CD4-positive, alpha-beta T cell treated with Interleukin-17A for 1 hour (primary cell): Measurements from ENCODE around the gene CHCHD3.
A peak's percentile ranks its signal among the peaks of the same experiment; 100 is the strongest.

Experiments used
- DNase-seq: peaks from one replicate; pipeline ENCODE4 v3.0.0-alpha.2; 2020

The CHCHD3 gene

GRCh38 chr7:133081599-133082389 is at the start of gene CHCHD3:
TSS of gene CHCHD3 (minus strand) at chr7:133082090. CDS start at chr7:133081937, 153 bp downstream.
- DNase-seq = peak; percentile 97

DNA sequence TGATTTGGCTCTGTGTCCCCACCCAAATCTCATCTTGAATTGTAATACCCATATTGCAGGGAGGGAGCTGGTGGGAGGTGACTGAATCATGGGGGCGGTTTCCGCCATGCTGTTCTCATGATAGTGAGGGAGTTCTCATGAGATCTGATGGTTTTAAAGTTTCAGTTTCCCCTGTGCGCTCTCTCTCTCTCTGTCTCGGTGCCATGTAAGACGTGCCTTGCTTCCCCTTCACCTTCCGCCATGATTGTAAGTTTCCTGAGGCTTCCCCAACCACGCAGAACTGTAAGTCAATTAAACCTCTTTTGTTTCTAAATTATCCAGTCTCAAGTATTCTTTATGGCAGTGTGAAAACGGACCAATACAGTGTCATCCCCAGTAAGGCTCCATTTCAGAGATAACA is 48.3 kb upstream of the CHCHD3 start:
- no peak for DNase-seq

DNA sequence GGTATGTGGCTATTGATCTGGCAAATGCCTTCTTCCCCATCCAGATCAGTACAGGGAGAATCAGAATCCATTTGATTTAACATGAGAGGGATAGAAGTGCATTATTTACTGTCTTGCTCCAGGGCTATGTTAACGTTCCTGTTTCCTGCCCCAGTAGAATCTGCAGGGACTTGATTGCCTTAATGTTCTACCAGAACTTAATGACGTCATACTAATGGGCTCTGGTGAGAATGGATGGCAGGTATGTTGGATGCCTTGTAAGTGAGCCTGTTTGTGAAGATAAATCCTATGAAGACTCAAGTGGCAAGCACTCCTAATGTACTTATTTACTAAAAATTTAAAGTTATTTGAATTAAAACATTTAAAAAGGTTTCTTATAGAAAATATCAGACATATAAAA is 44.5 kb upstream of the CHCHD3 start:
- no peak for DNase-seq

DNA sequence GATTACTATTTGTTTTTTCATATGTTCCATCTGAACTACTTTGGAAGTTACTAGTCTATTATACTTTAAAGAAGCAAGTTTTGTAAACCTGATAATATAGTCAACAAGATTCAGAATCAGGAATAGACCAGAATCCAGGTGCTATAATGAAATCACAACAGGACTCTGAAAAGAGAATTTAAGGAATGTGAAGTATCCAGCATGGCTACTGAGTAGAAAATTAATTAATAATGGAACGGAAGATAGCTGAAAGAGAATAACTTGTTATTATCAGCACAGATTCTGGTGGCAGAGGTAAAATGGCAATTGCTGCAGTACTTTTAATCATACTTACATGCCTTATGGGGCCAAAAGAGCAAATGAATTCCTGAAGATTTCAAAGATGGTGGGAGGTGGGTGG is 43.1 kb upstream of the CHCHD3 start:
- DNase-seq = no peak

DNA sequence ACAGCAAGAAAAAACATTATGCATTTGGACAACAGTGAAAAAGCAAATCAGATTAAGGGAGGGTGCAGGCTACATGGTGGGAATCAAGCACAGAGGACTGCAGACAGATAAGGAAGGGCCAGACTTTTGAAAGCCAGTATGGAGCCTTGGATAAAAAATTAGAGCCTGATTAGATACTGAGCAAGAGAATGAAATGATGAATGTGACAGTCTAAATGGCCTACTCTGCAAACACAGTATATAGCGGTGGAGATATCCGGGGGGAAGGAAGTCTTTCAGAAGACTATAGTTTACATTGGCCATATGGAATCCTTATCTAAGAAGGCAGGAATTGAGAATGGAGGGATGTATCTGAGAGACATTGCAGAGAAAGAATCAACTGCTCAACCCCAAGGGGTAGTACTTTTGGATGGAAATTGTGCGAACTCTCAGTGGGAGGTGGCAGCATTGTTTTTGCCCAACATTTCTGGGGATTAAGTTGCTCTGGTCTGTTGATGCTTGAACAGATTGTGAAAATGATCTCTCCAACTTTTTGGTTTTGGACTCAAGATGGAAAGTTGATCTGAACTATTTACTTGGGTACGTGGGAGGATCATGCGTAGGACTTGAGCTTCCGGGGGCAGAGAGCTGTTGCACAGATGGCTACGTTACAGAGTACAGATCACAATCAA is 39.4 kb upstream of the CHCHD3 start:
- no peak for DNase-seq

DNA sequence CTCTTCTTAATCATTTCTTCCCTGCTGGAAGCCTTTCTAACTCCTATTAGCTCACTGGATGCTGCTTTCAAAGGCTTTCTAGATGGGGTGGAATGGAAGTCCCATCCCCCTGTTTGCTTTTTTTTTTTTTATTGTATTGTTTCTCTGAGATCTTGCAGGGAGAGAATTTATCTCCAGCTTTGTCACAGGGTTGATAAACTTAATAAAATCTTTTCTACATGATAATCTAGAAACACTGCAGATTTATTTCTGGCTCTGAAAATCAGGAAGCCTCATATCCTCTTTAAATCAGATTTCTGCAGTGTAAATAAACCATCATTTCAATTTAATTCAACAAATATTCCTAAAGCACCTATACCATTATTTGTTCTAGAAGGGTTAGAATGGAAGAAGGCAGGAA is 37.2 kb upstream of the CHCHD3 start:
- no peak for DNase-seq

DNA sequence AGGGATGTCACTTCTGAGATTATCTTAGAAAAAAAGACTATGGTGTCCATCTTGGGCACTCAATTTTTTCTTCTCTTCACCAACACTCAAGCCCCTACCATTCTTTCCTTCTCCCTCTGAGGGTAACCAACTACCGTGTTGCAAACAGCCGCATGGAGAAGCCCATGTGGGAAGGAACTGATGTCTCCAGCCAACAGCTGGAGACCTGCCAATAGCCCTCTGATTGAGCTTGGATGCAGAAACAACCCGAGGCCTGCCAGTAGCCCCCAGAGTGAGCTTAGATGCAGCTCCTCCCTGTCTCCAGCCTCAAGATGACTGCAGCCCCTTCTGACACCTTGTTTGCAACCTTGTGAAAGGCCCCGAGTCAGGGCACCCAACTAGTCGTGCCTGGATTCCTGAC is 36.4 kb upstream of the CHCHD3 start:
- no peak for DNase-seq

- DNase-seq = no peak
Observed at GRCh38 chr7:133117452-133117851, 35.6 kb upstream of the CHCHD3 start.

DNA sequence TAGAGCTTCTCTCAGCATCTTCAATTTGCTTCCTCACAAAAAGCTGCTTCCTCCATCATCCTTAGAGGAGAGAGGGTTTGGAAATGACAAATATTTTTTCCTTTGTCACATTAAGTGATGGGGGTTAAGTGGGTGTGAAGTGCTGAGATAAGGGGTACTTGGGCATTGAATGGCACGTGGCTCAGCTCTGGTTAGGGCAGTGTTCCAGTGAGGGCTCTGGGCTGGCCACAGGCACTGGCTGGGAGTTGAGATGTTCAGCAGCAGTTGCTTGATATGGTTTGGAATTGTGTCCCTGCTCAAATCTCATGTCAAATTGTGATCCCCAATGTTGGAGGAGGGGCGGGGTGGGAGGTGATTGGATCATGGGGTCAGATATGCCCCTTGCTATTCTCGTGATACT is 33.7 kb upstream of the CHCHD3 start:
- no peak for DNase-seq

DNA sequence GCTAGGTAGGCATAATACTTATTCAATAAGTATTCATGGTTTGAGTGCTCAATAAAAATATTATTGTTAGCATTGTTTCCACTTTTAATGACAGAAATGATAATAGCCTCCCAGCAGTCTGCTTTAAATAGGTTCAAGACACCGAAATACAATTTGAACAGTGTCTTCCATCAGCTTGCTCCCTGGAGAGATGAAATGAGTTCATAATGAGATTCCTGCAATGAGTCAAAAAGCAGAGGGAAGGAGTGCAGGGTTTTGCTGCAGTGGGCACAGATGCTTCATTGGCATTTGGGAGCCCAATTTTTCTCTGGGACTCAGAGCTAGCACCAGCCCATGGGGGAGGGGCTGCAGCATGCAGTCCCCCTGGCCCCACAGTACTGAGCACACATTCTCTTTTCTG is 32.6 kb upstream of the CHCHD3 start:
- DNase-seq = no peak

DNA sequence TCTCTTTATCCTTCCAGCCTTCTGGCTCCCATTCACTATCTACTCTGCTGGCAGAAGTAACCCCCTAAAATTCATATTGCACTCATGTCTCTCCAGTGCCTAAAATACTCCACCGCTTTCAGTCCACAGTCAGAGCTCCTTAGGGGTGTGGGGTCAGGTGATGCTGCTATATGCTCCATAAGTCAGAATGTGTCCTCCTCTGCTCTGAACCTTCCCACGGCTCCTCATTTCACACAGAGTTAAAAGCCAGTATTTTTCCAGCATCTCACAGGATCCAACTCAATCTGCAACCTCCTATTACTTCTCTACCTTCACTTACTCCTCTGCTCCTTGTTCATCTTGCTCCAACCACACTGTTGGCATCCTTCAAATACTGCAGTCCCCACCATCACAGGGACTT is 31.1 kb upstream of the CHCHD3 start:
- DNase-seq = no peak

- no peak for DNase-seq
Observed at GRCh38 chr7:133112335-133112734, 30.4 kb upstream of the CHCHD3 start.

DNA sequence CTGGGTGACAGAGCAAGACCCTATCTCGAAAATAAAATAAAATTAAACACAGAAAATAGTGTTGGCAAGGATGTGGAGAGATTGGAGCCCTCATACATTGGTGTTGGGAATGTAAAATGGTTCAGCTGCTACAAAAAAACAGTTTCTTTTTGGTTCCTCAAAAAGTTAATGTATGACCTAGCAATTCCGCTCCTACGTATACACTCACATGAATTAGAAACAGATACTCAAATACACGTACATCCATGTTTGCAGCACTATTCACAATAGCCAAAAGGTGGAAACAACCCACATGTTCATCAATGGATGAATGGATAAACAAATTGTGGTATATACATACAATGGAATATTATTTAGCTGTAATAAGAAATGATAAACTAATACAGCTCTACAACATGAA is 28.4 kb upstream of the CHCHD3 start:
- no peak for DNase-seq

DNA sequence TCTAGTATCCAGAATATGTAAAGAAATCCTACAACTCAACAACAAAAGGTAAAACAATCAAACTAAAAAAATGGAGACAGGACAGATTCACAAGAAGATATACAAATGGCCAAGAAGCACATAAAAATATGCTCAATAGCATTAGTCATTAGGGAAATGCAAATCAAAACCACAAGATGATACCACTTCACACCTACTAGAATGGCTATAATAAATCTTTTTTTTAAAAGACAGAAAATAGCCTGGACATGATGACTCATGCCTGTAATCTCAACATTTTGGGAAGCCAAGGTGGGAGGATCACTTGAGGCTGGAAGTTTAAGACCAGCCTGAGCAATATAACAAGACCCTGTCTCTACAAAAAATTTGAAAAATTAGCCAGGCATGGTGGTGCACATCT is 27.9 kb upstream of the CHCHD3 start:
- DNase-seq = no peak

DNA sequence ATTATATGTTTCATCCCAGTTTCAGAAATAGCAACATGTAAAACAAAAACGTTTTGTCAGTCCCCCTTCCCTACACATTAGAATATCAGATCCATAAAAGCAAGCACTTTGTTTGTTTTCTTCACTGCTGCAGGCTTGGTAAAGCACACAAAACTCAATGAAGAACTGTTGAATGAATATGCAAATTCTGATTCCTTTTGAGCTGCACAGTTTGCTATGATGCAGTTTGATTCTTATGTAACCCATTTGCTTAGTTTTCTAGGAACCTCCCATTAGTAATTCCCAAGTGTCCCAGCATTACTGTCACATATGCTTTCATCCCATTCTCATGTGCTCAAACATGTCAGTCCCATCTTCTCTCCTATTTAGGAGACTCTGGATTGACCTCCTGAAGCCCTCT is 26.1 kb upstream of the CHCHD3 start:
- no peak for DNase-seq

- no peak for DNase-seq
Observed at GRCh38 chr7:133102276-133103060, 20.6 kb upstream of the CHCHD3 start.

DNA sequence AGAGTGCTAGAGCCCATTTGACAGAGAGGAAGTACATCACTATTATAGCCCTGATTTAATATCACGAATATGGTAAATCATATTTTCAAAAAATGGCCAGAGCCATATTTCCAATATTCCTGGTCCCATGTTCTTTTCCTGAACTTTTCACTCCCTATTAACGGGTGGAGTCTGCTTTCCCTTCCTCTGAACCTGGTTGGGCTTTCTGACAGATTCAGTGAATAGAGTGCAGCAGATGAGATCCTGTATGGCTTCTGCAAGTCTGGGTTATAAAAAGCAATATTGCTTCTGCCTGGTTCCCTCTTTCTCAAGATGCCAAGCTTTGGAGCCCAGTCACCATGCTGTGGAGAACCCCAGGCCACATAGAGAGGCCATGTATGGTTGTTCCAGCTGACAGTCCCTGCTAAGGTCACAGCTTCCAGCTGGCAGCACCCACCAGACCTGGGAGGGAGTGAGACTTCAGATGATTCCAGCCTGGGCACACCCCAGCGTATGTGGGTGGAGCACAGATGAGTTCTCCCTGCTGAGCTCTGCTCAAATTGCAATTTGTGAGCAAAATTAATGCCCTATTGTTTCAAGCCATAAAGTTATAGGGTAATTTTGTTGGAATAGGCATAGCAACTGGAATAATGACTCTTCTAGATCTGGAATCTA is 17.9 kb upstream of the CHCHD3 start:
- no peak for DNase-seq

DNA sequence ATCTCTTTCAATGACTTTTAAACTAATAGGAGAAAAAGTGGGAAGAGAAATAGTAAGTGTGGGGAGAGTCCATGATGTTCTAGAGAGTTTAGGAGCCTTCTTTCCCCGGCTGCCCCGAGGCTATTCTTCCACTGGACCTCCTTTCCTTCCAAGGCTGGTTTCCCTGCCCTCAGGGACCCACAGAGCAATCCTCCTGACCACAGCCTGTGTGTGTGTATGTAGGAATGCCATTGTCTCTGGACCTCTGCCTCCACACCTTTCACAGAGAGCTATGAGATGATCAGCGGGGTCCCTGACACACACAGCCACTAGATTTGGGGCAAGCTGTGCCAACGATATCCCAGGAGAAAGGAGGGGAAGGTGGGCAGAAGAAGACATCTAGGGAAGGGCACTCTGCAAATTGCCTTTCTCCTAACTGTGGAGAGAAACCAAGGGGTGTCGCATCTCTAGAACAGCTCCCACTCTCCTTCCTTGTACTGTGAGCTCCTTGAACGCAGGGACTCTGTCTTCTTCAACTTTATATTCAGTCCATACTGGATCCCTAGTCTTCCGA is 13.3 kb upstream of the CHCHD3 start:
- no peak for DNase-seq

DNA sequence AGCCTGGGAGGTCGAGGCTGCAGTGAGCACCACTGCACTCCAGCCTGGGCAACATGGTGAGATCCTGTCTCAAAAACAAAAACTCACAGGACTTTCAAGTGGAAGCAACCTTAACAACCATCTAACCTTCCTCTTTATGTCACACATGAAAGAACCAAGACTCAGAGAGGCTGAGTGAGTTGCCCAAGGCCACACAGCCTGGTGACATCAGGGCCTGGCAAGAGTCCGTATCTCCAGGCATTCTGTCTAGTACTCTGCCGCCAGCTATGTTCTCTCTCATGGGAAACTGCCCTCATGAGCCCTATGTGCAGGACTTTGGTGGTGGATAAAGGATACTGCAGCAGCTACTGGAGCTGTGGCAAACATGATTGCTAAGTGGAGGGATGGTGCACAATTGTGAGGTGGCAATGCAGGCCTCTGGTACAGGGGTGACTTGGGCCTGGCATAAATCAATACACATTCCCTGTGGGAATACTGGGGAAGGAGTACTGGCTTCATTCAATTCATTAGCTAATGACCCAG is 10.1 kb upstream of the CHCHD3 start:
- no peak for DNase-seq

DNA sequence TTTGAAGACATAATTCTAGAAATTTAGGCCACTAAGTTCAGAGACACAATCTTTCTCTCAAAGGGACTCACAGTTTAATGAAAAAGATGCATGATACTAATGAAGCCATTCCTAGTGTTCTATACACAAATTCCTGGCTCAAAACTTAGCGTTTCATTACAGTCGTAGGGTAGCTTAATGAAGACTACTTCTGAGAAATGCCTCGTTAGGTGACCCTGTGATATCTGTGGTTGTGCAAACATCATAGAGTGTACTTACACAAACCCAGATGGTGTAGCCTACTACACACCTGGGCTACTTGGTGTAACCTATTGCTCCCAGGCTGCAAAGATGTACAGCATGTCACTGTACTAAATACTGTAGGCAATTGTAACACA is 488 bp upstream of the CHCHD3 start:
- DNase-seq = no peak

- peak; percentile 0 for DNase-seq
Observed at GRCh38 chr7:133081119-133081598, 731 bp downstream of the CHCHD3 start.

GRCh38 chr7:133079296-133079695 is 2.6 kb downstream of the CHCHD3 start:
- no peak for DNase-seq

DNA sequence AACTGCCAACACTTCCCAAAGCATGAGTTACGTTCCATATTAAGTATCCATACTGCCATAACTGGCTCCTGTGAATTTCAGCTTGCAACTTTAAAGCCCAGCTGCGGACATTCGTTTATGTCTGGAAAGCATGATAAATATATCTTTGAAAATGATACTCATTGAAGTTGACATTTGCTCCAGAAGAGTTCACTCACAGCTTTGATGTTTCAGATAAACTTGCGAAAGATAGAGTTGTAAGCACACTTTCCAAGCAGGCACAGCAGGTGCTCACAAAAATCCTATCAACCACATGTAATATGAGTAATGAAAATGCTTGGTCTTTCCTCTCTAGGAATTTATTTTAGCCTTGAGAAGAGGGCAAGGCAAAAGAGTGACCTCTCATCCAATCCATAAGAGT is 4.5 kb downstream of the CHCHD3 start:
- no peak for DNase-seq
